ENCODE measurements around the gene SPPL2A.

Gene SPPL2A

DNA sequence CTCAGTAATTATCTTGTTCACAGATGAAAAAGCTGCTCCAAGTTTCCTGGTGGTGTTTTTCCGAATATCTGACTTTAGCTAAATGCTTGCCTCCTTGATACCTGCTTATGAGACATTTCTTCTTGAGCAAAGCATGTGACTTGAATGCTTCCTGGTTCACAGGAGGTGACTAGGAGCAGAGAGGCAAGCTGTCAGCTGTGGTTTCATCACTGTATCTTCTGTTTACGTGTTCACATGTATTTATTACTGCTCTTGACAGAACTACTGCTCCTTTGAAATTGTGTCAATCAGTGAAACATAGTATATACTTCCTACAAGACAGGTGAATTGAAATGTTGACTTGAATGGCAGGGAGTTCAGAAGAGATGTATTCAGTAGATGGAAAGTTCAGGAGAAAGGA lies 8.9 kb upstream of the SPPL2A start:
- in situ Hi-C loops (cut with MboI; ENCODE audit: low sequenced_read_pairs), result no loop called here

DNA sequence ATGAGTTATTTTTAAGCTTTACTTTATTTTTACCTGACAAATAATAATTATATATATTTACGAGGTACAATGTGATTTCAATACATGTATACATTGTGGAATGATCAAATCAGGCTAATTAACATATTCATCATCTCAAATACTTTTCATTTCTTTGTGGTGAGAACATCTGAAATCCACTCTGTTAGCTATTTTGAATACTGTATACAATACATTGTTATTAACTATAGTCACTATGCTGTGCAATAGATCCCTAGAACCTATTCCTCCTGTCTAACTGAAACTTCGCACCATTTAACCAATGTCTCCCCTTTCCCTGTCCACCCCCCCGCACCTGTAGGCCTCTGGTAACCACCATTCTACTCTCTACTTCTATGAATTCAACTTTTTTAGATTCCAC lies 7.9 kb upstream of the SPPL2A start:
- in situ Hi-C loops (cut with MboI; ENCODE audit: low sequenced_read_pairs), result no loop called here

DNA sequence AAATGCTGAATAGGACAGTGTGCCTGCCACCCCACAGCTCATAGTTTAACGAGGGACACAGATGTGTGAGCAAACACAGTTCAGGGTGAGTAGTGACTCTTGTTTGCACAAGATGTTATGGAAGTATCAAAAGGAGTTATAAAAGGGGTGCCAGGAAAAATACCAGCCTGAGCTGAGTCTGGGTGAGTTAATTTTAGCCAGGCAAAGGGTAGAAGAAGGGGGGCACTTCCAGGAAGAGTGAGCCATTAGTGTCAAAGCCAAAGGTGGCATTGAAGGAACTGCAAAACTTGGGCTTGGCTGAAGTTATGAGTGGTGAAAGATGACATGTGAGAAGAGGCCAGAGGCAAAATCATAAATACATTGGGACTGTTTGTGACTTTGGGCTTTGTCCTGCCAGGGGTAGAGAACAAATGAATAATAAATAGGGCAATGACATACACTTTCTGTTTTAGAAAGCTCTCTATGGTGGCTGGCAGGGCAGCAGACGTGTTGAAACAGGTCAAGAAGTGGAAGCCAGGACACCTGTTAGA lies 1.9 kb upstream of the SPPL2A start:
- in situ Hi-C loops (cut with MboI; ENCODE audit: low sequenced_read_pairs), result no loop called here

DNA sequence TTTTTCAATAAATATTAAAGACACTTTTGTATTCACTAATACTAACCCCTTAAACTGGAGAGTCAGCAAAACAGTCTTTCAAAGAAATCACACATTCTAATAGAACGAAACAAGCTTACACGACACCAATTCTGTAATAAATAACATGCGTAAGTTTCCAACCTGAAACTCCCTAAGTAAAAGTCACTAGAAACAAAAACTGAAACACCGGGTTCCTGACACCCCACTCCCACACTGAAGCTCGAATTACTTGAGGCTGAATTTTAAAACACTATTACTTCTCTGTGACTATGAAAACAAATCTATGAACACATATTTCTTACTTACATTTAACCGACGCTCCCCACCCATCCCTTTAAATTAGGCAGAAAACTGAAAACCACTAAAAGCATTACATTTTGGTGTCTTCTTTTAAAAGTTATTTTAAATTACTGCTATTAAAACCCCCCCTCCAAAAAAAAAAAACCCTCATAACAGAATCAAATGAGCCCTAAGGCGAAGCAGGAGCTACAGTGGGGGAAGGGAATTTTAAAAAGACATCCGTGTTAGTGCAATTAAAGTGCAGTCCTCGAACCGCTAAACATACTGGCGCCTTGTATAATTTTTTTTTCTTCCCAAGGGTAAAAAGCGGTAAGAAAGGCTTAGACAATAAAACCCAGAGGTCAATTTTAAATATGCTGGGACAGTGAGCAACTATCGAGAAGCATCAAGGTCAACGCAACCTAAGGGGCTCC lies 878 bp downstream of the SPPL2A start:
- in situ Hi-C loops (cut with MboI; ENCODE audit: low sequenced_read_pairs), result no loop called here

DNA sequence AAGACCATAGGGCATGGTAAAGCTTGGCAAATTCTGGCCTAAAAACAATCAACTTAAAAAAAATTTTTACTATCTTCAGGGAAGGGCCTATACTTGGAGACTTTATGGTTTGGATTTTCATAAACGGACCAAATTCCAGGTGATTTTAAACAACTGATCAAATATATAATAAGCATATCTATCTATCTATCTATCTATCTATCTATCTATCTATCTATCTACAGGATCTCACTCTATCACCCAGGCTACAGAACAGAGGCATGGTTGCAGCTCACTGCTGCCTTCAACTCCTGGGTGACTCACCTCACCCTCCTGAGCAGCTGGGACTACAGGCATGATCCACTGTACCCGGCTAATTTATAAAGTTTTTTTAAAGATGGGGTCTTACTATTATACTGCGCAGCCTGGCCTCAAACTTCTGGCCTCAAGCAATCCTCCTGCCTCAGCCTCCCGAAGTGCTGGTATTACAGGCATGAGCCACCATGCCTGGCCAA lies 6.7 kb downstream of the SPPL2A start:
- in situ Hi-C loops (cut with MboI; ENCODE audit: low sequenced_read_pairs), result no loop called here

DNA sequence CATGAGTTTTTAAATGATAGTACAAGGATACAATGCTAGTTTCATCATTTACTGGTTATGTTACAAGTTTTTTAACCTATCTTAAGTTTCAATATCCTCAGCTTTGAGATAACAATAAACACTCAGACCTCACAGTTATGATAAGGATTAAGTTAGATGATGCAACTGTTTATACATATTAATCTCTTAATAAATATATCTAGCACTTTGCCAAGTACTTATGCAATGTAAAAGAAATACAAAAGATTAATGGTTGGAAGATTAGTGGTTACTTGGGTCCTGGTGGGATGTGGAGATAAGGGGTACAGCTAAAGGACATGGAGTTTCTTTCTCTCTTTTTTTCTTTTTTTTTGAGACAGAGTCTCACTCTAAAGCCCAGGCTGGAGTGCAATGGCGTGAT lies 12.0 kb downstream of the SPPL2A start:
- in situ Hi-C loops (cut with MboI; ENCODE audit: low sequenced_read_pairs), result no loop called here

DNA sequence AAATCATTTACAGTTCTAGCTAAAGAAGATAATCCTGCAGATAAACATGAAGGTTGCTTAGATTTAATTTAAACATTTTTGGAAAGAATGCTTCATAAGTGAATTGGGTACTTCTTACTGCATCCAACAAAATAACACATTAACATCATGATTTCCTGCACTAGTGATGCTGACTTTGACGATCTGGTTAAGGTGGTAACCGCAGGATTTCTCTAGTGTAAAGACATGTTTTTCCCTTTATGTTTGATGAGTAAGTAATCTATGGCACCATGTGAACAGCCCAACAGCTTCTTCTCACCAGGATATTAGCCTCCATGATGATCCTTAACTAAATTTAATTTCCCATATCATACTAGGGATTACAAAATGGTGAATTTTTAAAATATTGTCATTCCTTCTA lies 14.1 kb downstream of the SPPL2A start:
- in situ Hi-C loops (cut with MboI; ENCODE audit: low sequenced_read_pairs), result no loop called here

DNA sequence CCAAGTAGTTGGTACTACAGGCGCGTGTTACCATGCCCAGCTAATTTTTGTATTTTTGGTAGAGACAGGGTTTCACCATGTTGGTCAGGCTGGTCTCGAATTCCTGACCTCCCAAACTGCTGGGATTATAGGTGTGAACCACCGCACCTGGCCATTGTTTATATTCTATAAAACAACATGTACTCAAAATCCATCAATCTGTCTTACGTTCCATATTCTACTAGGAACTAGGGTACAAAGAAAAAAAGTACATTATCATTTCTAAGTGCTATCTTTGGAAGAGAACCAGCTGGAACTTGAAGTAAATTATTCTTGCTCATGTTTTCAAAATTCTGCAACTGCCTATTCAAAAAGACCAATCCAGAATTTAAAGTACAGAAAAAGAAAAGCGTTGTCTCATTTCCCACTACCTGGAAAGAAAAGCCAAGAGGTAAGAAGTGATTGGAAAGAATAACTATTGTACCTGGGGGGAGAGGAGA lies 15.2 kb downstream of the SPPL2A start:
- in situ Hi-C loops (cut with MboI; ENCODE audit: low sequenced_read_pairs), result no loop called here

DNA sequence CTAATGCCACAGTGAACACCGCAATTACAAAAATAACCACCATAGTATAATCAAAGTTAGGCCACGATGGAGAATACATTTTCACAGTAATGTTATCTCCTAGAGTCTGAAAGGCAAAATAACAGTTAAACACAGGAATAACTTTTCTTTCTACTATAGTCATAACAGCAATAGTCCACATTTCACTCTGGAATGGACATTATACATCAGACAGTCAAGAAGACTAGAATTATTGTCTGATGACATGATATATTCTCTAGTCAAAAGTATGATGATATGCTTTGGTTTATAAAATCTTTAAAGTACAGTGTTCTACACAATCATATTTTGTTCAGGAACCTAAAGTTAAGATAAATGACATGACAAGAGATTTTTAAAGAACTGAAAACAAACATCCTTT lies 18.0 kb downstream of the SPPL2A start:
- in situ Hi-C loops (cut with MboI; ENCODE audit: low sequenced_read_pairs), result no loop called here

DNA sequence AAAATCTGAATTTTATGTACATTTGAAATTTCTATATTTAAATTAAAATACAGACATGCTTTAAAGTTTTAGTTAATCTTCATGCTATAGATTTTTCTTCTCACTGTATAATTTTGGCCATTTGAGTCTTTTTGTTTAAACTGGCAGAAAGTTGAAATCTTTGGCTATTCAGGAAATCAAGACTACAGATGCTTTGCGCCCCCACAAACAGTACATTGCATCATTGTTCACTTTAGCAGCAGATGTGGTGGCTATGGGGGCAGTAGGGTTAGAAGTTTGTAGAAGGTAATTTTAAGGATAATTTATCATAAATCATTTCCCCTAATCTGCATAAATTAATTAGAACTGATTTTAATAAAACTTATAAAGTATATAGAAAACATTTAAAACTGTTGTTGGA lies 20.9 kb downstream of the SPPL2A start:
- in situ Hi-C loops (cut with MboI; ENCODE audit: low sequenced_read_pairs), result no loop called here

DNA sequence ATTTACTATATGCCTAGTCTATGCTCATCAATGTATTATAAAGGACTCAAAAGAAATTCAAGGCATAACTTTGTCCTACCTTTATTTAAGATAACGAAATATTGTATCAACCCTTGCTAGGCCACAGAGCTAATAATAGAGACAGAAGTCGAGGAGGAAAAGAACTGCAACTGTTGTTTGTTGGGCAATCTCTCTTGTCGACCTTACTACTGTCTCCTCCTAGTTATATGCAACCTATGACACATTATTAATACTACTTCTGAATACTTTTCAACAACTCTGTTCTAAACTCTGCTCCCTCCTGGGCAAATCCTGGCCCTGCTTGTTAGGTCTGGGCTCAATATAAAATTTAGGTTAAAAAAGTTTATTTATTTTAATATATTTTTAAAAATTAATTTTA lies 24.6 kb downstream of the SPPL2A start:
- in situ Hi-C loops (cut with MboI; ENCODE audit: low sequenced_read_pairs), result no loop called here

DNA sequence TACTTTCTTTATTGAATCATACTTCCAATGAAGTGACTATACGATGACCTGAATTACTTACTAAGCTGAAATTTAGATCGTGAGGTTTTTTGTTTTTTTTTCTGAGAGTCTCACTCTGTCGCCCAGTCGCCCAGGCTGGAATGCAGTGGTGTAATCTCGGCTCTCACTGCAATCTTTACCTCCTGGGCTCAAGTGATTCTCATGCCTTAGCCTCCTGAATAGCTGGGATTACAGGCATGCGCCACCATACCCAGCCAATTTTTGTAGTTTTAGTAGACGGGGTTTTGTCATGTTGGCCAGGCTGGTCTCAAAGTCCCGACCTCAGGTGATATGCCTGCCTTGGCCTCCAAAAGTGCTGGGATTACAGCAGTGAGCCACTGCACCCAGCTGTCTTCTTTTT lies 28.7 kb downstream of the SPPL2A start:
- in situ Hi-C loops (cut with MboI; ENCODE audit: low sequenced_read_pairs), result no loop called here

DNA sequence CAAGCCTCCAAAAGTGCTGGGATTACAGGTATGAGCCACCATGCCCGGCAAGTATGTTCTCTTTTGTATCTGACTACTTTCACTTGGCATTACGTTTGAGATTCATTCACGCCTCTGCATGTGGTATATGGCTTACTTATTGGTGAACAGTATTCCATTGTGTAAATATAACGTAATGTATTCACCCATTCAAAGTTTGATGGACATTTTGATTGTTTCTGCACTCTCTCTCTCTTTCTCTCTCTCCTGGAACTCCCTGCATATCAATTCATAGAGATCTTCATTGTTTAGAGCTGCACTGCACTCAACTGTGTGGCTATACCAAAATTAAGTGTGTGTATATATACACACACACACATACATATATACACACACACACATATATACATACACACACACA lies 30.4 kb downstream of the SPPL2A start:
- in situ Hi-C loops (cut with MboI; ENCODE audit: low sequenced_read_pairs), result no loop called here

DNA sequence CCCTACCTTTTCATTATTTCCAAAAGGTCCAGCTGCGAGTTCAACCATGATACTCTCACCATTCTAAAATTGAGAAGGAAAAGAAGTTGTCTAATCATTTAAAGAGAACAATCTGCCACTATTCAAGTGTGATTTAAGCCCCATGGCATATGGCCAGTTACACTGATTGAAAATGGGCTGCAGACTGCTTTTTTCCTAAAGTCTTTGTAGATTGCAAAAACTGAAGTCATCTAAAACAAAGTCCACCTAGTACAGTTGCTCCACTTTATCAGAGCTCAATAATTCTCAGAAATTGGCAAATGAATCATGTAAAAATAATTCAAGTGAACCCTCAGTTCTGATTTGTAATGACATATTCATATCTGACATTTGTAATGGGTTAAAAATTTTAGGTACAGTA lies 39.2 kb downstream of the SPPL2A start:
- in situ Hi-C loops (cut with MboI; ENCODE audit: low sequenced_read_pairs), result no loop called here

DNA sequence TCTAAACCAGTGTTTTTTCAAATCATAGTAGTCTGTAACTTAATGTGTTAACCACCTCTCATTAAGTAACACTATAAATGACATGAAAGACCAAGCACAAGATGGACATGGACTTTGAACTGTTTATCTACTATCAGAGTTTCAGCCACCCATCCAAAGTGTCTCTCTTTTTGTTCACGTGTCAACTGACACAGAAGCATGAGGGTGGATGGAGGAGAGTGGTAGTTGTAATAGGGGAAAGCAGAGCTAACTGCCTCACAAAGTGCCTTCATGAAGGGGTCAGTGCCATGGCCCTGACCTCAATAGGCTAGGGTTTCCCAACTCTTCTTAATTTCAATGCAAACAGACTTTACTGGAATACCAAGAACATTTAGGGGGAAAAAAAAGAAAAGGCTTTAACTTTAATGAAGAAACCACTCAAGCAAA lies 46.8 kb downstream of the SPPL2A start:
- in situ Hi-C loops (cut with MboI; ENCODE audit: low sequenced_read_pairs), result no loop called here

DNA sequence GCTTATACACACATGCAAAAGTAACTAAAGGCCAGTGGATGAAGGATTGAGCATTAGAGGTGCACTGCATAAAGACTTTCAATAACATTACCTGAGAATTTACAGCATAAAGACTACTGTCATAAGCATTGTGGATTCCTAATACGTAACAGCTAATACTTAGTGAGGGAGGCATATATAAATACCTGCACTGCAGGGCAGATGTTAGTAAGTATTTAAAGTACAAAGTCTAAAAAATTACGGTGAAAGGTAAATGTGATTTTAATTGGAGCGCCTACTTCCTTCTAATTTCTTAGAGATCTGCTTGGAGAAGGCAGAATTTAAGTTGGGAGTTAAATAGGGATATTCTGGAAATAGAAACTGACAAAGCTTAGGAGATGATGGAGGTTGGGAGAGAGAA lies 53.5 kb downstream of the SPPL2A start:
- in situ Hi-C loops (cut with MboI; ENCODE audit: low sequenced_read_pairs), result no loop called here

DNA sequence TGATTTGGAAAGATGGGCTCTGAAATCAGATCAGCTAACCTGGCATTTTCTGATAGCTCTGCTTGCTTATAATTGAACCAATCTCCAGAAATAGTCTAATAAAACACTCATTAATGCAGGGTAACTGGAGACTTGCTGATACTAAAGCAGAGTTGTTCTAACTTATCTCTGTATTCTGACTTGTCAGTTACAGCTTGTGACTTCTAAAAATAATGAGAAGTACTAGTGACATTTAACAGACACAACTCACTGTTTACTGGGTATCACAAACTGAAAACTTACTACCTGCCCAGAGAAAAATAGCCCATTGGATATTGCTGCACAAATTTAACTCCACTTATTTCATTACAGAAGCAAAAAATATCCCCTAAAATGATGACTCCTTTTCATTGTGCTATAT lies 54.9 kb downstream of the SPPL2A start:
- in situ Hi-C loops (cut with MboI; ENCODE audit: low sequenced_read_pairs), result no loop called here

DNA sequence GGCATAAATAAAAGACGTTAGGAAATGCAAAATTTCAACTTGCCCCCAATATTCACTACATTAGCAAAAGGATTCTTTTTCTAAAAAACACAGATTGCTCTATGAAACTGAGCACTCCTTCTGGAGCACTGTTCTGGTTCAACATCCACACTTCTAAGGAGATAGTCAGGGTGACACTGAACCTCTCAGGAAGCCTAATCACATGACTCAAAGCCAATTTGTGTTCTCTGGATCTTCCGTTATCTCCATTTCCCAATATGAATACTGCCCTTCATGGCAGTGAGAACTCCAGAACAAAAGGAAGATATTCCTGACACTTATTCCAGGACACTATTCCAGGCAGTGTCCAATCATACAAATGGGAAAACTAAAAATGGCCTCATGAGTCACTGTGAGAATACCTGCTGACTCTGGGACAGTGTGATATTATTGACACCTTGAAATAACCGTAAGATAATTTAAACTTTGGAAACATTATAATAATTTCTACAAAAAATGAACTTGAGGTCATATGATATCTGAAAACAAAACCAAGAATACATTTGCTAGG lies 57.6 kb downstream of the SPPL2A start:
- in situ Hi-C loops (cut with MboI; ENCODE audit: low sequenced_read_pairs), result no loop called here

DNA sequence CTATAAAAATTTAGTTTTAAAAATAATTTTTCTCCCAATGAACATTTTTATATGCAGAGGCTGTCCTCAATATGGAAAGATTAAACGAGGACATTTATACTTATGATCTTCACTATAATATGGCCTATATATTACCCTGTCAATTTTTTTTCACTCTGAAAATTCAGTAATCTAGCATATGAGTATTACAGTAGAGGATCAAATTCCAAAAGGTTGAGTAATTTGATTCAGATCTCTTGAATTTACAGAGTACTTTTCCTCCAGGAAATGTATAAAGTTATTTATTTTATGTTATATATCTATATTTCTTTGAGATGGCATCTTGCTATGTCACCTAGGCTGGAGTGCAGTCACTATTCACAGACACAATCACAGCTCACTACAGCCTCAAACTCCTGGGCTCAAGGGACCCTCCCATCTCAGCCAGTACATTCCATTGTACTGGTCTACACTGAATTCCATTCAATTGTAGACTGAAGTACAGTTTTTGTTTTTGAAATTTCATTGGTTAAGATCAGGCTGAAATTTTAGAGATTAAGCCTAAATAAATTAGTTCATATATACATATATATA lies 62.7 kb downstream of the SPPL2A start:
- in situ Hi-C loops (cut with MboI; ENCODE audit: low sequenced_read_pairs), result no loop called here

DNA sequence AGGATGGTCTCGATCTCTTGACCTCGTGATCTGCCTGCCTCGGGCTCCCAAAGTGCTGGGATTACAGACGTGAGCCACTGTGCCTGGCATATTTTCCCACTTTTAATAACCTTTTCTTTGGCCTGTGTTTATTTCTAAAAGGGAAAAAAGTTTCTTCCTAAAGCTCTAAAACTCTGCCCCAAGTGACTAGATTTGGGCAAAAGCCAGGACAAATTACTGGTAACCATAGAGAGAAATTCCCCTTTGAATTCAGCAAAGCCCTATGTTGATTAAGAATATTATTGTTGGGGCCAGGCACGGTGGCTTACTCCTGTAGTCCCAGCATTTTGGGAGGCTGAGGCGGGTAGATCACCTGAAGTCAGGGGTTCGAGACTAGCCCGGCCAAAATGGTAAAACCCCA lies 67.4 kb downstream of the SPPL2A start:
- in situ Hi-C loops (cut with MboI; ENCODE audit: low sequenced_read_pairs), result no loop called here

DNA sequence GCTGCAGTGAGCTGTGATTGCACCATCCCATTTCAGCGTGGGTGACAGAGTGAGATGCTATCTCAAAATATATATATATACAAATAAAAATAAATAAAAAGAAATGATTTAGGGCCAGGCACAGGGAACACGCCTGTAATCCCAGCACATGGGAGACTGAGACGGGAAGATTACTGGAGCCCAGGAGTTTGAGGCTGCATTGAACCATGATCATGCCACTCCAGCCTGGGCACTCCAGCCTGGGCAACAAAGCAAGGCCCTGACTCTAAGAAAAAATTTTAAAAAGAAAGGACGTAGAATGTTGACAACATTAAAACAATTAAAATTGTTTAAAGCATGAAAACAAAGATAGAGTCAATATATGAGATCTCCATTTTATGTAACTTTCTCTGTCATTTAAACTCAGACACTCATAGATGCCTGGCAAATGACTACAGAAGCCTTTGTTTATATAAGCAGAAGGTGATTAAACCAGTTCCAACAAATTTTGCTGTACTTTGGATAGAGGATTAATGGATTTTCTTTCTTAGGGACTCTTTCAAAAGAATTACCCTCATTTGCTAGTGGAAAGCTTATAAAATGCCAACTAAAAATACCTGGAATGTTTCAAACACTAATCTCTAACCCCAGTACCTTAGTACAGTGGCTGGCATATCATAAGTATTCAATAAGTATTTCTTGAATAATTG lies 68.3 kb downstream of the SPPL2A start:
- in situ Hi-C loops (cut with MboI; ENCODE audit: low sequenced_read_pairs), result no loop called here

Measured in hTERT RPE-1 (cell line).